Activated T-helper 9 cell treated with anti-CD3 and anti-CD28 coated beads, Interleukin-2, amount 50 U/mL, for 16 hours (primary cell): ENCODE measurements around the gene TBATA.

ENCODE experiments used
- DNase-seq: peaks from one replicate; pipeline ENCODE4 v3.0.0-alpha.2; 2020; ENCODE audit warnings: low read depth

The TBATA gene, protein sequence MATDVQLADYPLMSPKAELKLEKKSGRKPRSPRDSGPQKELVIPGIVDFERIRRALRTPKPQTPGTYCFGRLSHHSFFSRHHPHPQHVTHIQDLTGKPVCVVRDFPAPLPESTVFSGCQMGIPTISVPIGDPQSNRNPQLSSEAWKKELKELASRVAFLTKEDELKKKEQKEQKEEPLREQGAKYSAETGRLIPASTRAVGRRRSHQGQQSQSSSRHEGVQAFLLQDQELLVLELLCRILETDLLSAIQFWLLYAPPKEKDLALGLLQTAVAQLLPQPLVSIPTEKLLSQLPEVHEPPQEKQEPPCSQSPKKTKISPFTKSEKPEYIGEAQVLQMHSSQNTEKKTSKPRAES

DNA sequence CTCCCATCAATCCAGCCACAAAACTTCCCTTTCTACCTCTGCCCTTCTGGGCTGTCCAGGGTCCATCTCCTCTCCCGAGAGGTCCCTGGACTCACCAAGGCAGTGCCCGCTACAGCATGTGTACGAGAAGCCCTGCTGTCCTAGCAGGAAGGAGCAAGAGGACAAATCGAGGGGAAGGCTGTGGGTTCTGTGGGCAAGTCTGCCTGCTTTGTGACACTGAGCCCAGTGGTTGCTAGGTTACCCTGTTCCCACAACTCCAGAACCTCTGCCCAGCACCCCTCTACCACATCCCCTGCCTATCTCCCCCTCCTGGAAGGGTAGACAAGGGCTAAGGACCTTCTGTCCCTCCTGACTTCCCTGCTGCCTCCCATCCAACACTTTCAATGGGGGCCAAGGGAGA, at the start of gene TBATA:
TSS of gene TBATA (minus strand) at position 188 of the 400 bp plus-strand sequence. CDS start 1,998 bp downstream, outside the sequence.
- DNase-seq = no peak

DNA sequence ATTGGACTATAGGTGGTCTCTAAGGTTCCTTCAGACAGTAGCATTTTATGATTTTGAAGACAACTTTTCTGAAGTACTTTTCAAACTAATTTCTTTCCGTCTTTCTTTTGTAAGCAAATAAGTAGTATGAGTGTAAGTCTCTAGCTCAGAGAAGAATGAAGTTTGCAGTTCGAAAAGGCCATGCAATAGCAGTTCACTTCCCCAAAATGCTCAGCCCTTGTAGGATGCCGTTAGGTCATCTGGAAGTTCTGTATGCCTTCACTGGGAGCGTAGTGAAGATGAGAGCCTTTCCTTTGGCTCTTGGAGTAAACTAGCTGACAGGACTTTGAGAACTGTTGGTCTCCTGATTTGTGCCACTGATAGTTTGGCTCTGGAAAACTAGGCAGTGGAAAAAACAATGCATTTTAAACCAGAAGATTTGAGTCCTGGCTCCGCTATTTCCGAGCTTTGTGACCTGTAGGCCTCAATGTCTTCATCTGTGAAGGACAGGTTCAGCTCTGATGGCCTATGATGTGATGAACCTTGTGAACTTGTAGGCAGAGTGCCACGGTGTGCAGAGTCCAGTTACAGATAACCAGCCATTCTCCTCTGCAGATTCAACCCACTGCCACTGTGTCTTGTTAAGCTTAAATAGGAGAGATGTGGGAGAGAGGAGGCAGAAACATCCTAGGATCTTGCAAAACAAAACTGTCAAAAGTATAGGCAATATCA, 49.4 kb upstream of the TBATA start:
- DNase-seq = no peak

DNA sequence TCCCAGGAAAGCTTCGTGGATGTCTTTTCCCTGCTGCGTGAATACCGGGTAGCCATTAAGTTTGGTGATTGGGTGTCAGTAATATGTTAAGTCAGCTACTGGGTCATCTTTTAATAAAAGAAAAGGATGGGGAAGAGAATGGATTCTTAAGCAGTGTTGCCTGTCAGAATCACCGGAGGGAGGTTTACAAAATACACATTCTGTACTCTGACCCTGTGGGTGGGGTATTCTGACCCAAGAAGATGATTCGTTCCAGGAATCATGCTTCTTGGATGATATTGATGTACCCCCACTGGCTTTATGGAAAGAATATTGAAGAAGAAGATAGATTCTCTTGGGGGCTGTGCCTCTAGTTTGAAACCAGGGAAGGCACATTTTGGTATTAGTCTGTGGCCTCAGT, 48.8 kb upstream of the TBATA start:
- DNase-seq = no peak

- no peak for DNase-seq
These were observed 48.4 kb upstream of the TBATA start for GRCh38 chr10:70833601-70834000.

DNA sequence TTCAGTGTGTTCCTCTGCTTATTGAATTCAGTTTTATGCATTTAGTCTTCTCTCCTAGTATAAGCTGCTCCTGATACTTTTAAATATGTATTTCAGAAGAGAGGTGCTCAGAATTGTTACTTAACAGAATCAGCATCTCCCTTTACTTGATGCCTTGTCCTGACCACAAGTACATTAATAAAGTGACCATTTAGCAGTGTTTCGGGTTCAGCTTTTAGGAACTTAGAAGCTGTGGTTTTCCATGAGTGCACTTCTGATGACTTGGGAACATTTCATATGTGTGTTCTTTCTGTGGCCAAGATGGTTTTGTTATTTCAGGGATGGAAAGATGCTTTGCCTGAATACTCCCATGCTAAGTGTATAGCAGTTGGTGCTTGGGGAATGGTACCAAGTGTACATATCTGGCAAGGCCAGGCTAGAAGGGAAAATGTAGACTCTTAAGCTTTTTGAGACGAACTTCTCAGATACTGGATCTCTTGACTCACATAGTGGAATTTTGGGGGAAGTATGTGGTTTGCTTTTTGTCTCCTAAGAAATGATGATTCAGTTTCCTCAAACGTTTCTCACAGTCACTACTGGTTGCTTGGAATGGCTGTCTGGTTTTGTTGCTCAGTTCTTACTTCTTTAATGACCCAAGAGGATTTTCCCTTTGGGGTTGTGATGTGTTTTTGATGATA, 47.8 kb upstream of the TBATA start:
- DNase-seq = no peak

- DNase-seq = no peak
These were observed 47.0 kb upstream of the TBATA start for GRCh38 chr10:70832221-70832620.

- DNase-seq = no peak
These were observed 45.0 kb upstream of the TBATA start for GRCh38 chr10:70830164-70830563.

DNA sequence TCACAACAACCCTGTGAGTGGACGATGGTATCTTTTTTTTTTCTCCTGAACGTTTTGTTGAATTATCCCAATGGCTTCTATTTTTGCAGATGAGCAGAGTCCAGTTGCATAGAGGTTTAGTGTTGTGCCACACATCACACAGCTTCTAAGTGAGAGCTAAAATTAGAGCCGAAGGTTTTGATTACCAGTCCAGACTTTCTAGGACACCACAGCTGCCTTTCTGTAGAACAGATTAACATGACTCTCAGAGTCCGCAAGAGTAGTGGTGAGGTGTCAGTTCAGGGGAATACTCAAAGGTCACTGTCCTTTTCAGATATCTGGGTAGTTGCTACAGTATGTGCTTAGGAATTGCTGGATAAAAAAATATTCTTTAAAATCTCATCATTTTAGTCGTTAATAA, 44.4 kb upstream of the TBATA start:
- DNase-seq = no peak

GRCh38 chr10:70828923-70829322, 43.7 kb upstream of the TBATA start:
- no peak for DNase-seq

- DNase-seq = no peak
These were observed 42.0 kb upstream of the TBATA start for GRCh38 chr10:70827086-70827757.

- no peak for DNase-seq
These were observed 37.1 kb upstream of the TBATA start for GRCh38 chr10:70822076-70822820.

DNA sequence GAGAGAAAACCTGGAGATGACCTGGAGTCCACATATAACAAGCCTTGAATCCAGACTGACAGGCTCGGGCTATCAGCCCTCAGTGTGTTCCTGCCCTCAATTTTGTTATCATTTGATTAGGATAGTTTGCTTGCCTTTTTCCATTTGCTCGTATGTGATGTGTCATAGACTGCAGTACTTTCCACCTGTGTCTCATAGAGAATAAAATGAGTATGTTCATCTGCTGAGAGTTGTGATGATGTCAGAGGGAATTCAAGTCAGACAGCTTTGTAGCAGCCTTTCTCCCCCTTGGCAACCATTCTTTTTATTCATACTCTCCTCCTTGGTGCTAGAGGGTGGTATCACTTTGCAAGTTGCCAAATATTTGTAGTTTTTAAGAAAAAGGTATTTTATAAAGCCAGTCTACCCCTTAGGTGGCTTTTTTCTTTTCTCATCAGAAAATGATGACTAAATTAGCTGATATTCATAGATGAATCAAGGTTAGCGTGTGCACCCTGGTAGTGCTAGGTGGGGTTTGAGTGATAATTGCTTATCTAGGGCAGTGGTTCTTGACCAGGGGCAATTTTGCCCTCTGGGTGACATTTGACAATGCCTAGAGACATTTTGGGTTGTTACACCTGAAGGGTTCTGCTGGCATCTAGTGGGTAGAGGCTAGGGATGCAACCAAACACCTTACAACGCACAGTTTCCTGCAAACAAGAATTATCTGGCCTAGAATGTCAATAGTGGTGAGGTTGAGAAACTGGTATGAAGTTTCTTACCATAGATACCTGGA, 36.0 kb upstream of the TBATA start:
- DNase-seq = no peak

GRCh38 chr10:70816220-70816894, 31.2 kb upstream of the TBATA start:
- DNase-seq = peak; percentile 26

DNA sequence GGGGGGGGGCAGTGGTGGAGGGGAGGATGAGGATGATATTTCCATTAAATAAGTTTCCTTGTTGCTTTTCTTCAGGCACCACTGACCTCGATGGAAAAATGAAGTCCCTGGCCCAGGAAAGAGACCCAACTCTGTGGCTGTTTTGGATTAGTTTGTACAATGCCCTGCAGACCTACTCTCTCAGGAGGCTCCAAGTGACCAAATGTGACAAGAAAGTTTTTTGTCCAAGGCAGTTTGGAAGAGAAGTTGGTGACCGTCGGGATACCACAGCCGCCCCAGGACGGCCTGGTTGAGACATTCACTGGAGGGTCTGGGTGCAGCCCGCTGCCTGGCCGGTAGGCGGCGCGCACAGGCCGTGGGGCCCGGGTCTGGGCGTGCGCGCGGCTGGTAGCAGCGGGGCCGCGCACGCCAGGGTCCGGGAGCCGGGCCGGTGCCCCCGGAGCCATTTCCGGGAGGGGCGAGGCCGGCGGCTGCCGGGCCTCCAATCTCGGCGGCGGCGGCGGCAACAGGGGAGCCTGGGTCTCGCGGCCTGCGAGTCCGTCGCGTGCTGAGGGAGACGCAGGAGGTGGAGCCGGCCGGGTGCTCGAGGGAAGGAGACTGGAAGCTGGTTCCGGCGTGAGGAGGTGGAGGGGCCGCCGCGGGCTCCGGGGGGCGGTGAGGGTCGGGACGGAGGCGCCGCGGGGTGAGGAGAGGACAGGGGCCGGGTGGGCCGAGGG, 30.5 kb upstream of the TBATA start, which contains the start of gene SGPL1:
TSS of gene SGPL1 (plus strand) at position 445 of the 716 bp plus-strand sequence. CDS start 906 bp downstream, outside the sequence.
- peak; percentile 84 for DNase-seq

- no peak for DNase-seq
These were observed 28.9 kb upstream of the TBATA start for GRCh38 chr10:70814126-70814525.

DNA sequence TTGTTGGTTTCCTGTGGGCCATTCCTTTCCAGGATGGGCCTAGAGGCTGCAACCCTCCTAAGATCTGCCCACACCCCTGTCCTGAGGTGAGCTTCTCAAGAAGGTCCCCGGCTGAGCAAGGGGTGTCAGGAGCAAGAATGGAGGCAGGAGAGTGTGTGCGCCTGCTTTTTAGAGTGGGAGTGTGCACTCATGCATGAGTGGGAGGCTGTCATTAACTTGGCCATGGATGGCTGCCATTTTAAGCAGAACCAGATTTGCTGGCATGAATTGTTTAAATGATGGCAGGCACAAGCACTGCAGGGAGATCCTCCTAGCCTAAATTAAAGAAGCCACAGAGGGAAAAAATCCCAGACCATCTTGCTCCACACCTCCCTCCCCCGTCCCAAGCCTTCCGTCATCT, 27.6 kb upstream of the TBATA start:
- DNase-seq = no peak

DNA sequence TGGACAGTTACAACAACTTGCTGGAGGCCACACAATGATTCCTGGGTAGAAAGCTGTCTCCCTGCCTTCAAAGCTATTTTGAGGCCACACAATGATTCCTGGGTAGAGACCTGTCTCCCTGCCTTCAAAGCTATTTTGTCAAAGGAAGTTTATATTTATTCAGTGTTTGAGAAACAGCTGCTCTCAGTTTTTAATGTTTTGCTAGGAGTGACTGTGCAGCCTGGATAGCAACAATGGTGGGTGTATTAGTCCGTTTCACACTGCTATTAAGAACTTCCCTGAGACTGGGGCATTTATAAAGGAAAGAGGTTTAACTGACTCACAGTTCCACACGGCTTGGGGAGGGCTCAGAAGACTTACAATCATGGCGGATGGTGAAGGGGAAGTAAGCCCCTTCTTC, 26.7 kb upstream of the TBATA start:
- no peak for DNase-seq

DNA sequence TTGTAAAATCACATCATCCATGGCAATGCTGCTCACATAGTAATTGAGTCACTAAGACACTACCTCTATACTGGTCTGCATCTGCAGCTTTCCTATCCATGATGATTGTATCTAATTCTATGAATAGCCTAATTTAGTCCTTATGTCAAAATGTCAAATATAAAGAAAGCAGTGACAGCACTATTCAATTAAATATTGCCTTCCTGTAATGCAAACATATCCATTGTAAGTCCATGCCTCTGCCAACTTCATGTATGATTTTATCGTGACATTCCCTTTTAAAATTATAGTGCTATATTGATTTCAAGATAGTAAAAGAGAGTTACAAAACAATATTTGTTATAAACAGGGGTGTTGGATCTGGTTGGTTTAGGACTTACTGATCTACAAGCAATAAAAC, 25.8 kb upstream of the TBATA start:
- no peak for DNase-seq

GRCh38 chr10:70809726-70810125, 24.5 kb upstream of the TBATA start:
- no peak for DNase-seq
